ENCODE data around the gene CD14.
A peak's percentile ranks its signal among the peaks of the same experiment; 100 is the strongest.
"Not testable (repeated sequence)": the region's sequence is repeated elsewhere in the genome, so short reads cannot be mapped to it uniquely, and the experiment has no call there.

The CD14 gene

DNA sequence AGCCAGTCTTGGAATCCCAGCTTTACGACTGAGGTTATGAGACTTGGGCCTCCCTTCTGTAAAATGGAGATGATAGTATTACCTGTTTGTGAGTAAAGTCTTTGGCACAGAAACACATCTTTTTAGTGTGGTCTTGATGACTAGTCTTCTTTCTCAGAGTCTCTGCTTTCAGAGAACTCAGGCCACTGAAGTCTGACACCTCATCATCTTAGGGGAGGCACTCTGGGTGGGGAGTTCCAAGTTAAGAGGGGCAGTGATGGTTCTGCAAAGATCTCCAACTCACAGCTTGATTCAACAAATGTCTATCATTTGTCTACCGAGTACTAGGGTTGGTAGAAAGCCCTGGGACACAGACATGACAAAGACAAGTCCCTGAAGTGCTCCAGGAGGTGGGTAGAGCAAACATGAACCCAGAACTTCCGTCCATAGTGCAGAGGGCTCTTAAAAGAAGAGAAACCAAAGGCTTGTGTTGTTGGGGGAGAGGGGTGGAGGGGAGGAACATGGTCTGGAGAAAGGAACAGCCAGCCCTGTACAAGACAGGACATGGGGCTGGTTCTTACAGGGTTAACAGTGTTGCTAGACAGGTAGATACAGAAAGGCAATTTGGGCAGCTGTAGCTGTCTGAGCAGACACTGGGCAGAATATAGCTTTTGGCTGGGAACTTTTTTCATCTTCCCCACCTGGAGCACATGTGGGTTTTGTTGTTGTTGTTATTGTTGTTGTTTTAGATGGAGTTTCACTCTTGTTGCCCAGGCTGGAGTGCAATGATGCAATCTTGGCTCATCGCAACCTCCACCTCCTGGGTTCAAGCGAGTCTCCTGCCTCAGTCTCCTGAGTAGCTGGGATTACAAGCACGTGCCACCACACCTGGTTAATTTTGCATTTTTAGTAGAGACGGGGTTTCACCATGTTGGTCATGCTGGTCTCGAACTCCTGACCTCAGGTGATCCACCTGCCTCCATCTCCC is 2.6 kb upstream of the CD14 start:
- no peak for DNase-seq (ENCODE audit: low read depth in 2 of 2)

DNA sequence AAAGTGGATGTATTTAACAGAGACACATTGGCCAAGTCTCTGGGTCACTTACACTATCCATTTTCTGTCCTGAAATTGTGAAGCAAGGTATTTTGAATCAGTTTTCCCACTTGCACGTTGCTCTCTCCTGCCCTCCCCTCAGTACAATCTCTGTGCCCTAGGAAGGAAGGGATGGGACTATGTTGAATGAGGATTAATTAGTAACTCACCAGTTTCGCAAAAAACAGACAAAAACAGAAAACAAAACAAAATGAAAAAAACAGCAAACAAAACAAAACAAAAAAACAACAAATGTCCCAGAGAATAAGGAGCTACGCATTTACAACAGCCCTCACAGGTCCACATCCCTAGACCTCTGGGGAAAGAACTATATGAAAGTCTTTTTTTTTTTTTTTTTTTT is 1.1 kb upstream of the CD14 start:
- no peak for DNase-seq (ENCODE audit: low read depth in 2 of 2)

DNA sequence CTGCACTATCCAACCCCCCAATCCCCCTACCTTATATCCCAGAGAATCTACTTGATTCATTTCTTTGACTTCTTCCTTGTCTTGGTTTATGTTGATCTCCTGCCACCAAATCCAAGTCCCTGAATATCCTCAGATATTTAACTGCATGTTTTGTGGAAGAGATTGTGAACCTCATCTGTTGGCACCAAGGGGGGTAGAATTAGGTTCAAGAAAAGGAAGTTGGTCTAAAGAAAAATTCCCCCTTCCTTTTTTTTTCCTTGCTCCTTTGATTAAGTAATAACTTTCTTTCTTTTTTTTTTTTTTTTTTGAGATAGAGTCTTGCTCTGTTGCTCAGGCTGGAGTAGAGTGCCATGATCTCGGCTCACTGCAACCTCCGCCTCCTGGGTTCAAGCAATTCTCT is 526 bp upstream of the CD14 start:
- no peak for DNase-seq (ENCODE audit: low read depth in 2 of 2)

DNA sequence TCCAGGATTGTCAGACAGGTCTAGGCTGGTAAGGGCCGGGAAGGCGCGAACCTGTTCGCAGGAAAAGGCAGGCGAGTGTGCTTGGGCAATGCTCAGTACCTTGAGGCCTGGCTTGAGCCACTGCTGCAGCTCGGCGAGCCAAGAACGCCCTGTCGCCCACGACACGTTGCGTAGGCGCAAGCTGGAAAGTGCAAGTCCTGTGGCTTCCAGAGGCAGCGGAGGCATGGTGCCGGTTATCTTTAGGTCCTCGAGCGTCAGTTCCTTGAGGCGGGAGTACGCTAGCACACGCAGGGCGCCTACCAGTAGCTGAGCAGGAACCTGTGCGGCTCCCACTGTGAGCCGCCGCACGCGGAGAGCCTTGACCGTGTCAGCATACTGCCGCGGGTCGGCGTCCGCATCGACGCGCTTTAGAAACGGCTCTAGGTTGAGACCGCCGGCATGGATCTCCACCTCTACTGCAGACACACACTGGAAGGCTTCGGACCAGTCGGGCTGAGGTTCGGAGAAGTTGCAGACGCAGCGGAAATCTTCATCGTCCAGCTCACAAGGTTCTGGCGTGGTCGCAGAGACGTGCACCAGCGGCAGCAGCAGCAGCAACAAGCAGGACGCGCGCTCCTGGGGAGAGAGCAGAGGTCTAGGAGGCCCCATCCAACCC is 482 bp downstream of the CD14 start:
- DNase-seq (ENCODE audit: low read depth in 2 of 2) = peak in 1 of 2 donors; percentile 23

DNA sequence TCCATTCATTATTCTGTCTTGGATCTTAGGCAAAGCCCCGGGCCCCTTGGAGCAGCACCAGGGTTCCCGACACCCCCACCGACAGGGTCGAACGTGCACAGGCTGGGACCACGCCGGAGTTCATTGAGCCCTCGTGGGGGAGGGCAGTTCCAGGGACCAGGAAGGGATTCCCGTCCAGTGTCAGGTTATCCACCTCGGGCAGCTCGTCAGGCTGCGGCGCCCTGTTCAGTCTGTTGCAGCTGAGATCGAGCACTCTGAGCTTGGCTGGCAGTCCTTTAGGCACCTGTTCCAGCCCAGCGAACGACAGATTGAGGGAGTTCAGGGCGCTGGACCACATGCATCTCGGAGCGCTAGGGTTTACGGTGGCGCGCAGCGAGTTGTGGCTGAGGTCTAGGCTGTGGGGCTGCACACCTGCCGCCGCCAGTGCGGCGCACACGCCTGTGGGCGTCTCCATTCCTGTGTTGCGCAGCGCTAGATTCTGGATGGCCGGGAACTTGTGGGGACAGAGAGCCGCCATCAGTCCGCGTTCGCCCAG is 1.1 kb downstream of the CD14 start:
- no peak for DNase-seq (ENCODE audit: low read depth in 2 of 2)

DNA sequence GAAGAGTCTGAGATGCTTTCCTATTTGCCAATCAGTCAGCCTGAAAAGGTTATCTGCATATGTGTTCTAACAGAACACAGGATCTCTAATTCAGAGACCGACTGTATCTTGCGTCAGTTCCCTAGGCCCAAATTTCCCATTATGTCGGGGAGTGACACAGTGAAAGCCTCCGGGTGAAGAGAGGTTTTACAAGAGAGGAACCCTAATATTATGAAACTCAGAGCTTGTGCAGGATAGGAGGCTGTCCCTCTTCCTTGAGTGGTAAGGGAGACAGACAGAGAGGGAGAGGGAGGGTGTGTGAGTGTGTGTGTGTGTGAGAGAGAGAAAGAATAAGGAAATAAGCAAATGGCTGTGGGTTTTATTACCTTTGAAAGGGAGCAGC is 1.9 kb downstream of the CD14 start:
- DNase-seq (ENCODE audit: low read depth in 2 of 2) = no peak

DNA sequence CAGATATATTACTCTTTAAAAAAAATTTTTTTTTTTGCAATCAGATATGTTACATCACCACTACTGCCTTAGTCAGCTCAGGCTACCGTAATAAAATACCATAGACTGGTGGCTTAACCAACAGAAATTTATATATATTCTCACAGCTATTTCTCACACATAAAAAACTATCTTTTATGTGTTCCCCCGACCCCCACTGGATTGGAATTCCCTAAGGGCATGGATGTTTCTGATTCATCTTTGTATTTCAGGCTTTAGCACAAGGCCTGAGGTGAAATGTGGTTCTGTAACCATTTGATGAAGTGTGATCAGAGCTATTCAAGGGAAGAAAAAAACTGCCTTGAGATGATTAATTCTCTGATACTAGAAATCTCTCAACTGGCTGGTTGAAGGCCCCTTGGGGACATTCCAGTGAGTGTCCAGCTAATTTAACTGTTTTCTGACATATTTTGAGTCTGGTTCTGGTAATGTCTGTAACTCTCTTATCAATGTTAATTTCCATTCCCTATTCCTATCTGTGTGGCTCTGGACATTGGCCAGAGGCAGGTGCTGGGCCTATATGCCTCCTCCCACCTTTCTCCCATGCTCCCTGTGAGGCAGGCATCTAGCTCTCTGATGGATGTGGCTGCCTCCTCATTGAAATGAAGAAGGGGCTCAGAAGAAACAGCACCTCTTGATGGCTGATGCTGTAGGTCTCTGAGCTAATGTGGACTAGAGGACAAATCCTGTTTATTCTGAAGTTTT is 2.5 kb downstream of the CD14 start:
- DNase-seq (ENCODE audit: low read depth in 2 of 2) = no peak

DNA sequence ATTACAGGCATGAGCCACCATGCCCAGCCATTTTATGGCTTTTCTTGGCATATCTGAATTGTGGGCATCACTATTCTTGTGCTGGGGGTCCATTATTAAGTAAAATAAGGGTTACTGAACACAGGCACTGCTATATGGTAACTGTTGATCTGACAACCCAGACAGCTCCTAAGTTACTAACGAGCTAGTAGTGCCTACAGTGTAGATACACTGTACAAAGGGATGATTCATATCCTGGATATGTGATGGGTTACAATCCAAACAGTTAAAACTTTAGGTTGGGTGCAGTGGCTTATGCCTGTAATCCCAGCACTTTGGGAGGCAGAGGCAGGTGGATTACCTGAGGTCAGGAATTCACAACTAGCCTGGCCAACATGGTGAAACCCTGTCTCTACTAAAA is 4.3 kb downstream of the CD14 start:
- no peak for DNase-seq (ENCODE audit: low read depth in 2 of 2)

DNA sequence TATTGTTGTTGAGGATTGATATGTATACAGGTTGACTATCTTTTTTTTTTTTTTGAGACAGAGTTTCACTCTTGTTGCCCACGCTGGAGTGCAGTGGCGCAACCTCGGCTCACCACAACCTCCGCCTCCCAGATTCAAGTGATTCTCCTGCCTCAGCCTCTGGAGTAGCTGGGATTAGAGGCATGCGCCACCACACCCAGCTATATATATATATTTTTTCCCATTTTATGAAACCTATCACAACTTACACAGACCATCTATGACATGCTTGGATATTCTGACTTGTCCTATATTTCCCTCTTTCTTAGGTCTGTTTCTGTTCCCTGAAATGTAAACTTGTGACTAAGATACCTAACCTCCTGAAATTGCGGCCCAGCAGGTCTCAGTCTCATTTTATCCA is 5.0 kb downstream of the CD14 start:
- DNase-seq (ENCODE audit: low read depth in 2 of 2) = no peak

DNA sequence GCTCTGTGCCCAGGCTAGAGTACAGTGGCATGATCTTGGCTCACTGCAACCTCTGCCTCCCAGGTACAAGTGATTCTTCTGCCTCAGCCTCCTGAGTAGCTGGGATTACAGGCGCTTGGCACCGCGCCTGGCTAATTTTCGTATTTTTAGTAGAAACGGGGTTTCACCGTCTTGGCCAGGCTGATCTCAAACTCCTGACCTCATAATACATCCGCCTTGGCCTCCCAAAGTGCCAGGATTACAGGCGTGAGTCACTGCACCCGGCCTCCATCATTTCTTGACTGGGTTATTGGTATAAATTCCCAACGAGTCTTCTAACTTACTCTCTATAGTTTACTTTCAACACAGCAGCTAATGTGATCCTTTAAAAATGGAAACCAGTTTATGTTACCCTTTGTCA is 8.1 kb downstream of the CD14 start:
- DNase-seq (ENCODE audit: low read depth in 2 of 2) = not testable (repeated sequence)

DNA sequence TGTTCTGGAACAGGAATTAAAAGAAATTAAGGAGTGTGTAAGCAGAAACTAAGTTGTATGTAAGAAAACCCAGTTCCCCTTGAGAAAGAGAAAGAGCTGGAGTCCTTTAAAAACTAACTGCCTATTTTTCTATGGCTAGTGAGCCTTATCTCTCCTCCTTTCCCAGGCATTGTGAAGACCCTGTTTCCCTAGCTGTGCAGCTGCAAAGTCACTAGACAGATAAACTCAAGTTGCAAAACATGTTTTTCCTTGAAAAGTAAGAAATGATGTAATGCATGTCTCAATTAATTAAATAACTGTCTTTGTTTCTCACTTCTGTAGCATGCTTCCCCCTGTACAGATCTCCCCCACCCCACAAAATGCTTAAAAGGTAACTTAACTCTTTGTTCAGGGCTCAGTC is 9.9 kb downstream of the CD14 start:
- not testable (repeated sequence) for DNase-seq (ENCODE audit: low read depth in 2 of 2)

DNA sequence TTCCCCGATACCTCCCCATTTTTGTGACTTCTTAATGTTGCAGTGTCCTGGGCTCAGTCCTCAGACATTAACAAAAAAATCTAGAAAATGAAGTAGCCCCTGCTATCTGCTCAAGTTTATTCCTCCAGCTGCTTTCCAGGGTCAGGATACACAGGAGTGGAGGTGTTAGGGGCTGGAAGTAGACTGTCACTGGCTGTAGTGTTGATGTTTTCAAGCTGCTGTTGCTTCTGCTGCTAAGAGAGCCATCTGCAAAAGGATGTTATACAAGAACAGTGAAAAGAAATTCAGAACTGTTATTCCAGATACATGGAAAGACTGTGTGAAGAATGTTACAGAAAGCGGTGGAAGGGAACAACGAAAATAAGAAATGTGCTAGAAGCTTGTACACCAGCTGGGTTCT is 10.7 kb downstream of the CD14 start:
- DNase-seq (ENCODE audit: low read depth in 2 of 2) = no peak

DNA sequence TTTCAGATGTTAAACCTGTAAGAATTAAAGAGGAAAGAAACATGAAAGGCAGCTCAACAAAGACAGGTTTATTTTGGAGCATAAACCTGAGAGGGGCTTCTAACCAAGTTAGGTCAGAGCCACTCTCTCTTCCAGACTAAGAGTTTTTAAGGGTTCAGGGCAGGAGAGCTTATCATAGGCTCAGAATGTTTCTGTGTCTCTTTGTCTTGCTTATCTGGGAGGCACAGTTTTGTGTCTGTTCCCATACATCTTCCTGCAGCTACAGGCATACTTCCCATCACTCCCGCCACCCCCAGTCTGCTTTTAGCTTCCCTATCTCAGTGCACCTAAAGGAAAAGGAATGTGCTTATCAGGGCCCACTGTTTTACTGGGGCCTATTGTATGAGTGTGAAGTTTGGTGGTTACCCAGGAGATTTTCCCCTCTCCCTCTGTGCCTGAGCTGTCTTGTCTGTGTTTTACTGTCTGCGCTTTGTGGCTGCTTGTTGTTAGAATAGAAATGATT is 21.9 kb downstream of the CD14 start:
- DNase-seq (ENCODE audit: low read depth in 2 of 2) = no peak

DNA sequence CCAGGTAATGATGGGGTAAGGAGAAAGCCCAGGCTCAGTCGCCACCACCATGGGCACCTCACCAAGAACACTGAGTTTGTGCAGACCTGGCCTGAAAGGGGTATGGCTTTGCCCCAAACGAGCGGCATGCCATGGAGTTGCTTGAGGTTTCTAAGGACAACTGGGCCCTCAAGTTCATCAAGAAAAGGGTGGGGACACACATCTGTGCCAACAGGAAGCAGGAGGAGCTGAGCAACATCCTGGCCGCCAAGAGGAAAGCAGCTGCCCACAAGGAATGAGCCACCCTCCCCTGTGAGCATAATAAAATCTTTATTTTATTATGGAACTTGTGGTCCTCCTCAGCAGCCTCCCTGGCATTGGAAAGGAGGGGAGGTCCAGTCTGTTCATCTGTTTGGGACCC is 23.8 kb downstream of the CD14 start:
- DNase-seq (ENCODE audit: low read depth in 2 of 2) = no peak

DNA sequence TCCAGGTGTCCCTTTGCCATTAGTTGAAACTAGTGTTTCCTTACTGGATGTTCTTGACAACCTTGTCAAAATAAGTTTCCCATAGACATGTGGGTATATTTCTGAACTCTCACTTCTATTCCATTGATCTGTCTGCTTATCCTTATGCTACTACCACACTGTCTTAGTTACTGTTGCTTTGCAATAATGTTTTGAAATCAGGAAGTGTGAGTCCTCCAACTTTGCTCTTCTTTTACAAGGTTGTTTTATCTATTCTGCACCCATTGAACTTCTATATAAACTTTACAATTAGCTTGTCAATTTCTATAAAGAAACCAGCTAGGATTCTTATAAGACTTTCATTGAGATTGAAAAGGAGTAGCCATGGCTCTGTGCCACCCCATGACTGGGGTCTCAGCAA is 24.3 kb downstream of the CD14 start:
- no peak for DNase-seq (ENCODE audit: low read depth in 2 of 2)

DNA sequence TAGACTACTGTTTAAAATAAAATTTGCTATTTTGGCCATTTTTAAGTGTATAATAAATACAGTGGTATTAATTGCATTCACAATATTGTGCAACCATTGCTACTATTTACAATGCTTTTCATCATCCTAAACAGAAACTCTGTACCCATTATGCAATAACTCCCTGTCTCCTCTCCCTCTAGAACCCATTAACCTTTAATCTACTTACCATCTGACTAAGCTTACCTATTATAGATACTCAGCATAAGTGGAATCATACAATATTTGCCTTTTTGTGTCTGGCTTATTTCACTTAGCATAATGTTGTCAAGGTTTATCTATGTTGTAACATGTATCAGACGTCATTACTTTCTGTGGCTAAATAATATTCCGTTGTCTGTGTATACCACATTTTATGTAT is 25.9 kb downstream of the CD14 start:
- no peak for DNase-seq (ENCODE audit: low read depth in 2 of 2)

DNA sequence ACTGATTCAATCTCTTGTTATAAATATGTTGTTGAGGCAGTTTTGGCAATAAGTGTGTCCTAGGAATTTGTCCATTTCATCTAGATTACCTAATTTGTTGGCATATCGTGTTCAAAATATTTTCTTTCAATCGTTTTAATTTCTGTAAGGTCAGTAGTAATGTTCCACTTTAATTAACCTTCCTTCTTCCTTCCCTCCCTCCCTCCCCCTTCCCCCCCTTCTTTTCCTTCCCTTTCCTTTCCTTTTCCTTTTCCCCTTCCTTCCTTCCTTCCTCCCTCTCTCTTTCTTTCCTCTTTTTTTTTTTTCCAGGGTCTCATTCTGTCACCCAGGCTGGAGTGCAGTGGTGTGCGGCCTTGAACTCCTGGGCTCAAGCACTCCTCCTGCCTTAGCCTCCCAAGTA is 27.1 kb downstream of the CD14 start:
- no peak for DNase-seq (ENCODE audit: low read depth in 2 of 2)

DNA sequence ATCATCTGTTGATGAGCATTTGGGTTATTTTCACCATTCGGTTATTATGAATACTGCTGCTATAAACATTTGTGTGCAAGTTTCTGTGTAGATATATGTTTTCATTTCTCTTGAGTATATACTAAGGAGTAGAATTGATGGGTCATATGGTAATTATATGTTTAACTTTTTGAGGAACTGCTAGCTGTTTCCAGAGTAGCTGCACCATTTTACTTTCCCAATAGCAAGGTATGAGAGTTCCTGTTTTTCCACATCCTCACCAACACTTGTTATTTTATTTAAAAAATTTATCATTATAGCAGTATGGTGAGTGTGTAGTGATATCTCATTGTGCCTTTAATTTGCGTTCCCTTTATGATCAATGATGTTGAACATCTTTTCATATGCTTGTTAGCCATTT is 29.2 kb downstream of the CD14 start:
- no peak for DNase-seq (ENCODE audit: low read depth in 2 of 2)

DNA sequence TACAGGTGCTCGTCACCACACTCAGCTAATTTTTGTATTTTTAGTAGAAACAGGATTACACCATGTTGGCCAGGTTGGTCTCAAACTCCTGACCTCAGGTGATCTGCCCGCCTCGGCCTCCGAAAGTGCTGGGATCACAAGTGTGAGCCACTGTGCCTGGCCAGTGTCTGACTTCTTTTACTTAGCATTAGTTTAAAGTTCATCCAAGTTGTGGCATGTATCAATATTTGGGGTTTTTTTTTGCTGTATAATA is 29.6 kb downstream of the CD14 start:
- not testable (repeated sequence) for DNase-seq (ENCODE audit: low read depth in 2 of 2)

DNA sequence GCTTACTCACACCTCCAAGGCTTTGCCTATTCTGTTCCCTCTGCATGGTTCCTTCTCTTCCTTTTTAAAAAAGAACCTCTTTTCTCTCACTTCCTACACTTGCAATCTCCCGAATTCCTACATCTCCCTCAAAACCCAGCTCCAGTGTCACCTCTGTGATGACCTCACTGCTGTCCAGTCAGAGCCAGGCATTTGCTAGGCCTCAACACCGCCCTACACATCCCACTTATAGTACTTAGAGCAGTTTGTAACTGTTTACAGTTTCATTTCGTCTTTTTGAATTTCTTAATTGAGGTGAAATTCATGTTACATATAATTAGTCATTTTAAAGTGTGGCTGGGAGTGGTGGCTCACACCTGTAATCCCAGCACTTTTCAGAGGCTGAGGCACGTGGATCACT is 30.8 kb downstream of the CD14 start:
- no peak for DNase-seq (ENCODE audit: low read depth in 2 of 2)

DNA sequence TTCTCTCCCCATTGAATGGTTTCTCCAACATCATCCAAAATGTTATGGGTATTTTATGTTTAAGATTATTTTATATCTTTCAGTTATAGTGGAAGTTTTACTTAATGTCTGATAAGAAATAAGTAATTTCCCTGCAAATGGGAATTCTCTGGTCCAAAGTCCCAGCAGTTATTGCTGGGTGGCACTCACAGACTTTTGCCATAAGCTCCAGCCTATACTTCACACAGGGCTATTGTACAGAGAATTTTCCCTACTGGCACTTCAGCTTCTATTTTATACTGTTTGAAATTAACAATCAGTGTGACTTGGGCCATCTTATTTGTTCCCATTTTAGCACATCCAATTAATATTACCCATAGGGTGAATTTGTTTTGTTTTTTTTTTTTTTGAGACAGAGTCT is 32.9 kb downstream of the CD14 start:
- no peak for DNase-seq (ENCODE audit: low read depth in 2 of 2)

DNA sequence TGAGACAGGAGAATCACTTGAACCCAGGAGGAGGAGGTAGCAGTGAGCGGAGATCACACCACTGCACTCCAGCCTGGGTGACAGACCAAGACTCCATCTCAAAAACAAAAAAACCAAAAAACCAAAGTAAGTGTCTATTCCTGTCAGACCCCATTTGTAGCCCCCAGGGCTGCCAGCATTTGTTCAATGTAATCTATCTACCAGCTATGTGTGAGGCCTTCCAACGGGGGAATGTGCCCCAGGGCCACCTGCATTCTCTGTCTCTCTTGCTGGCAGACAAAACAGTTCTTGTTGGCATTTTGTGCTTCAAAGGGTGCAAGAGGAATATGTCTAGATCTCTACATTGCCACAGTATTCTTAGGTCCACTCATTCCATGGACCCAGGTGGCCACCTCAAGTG is 34.1 kb downstream of the CD14 start:
- no peak for DNase-seq (ENCODE audit: low read depth in 2 of 2)
